NT2/D1 (cell line): ENCODE data around the gene EIF4A3.

Source experiments
- DNase-seq: peaks from one replicate; pipeline ENCODE4 v3.0.0-alpha.2; 2011; ENCODE audit warnings: low read depth, low spot score
- H3K27me3 ChIP-seq: 2 replicates; pipeline ENCODE4 v1.6.0; 2011; ENCODE audit warnings: mild to moderate bottlenecking; ENCODE audit not compliant: insufficient read length, insufficient read depth
- H3K36me3 ChIP-seq: 2 replicates; pipeline ENCODE4 v1.6.1; 2011; ENCODE audit warnings: mild to moderate bottlenecking, low read length, mixed read lengths; ENCODE audit not compliant: insufficient read depth, insufficient read length
- H3K4me1 ChIP-seq: 2 replicates; pipeline ENCODE4 v1.5.1; 2011; ENCODE audit not compliant: insufficient read depth, insufficient read length
- H3K4me3 ChIP-seq: 2 replicates; pipeline ENCODE4 v1.5.1; 2011; ENCODE audit warnings: low read depth; ENCODE audit not compliant: insufficient read length
- H3K9ac ChIP-seq: 2 replicates; pipeline ENCODE4 v1.6.0; 2011; ENCODE audit warnings: low read depth; ENCODE audit not compliant: insufficient read length
- H3K9me3 ChIP-seq: 2 replicates; pipeline ENCODE4 v1.5.1; 2011; ENCODE audit warnings: mild to moderate bottlenecking, low read length; ENCODE audit not compliant: insufficient read depth
- SUZ12 ChIP-seq: IDR thresholded peaks from 2 replicates; pipeline ENCODE4 v1.6.1; 2011; ENCODE audit not compliant: insufficient read length, insufficient read depth; ENCODE audit errors: extremely low read depth
- YY1 ChIP-seq: IDR thresholded peaks from 2 replicates; pipeline ENCODE4 v1.6.1; 2011; ENCODE audit not compliant: insufficient read length, insufficient read depth
- ZNF274 ChIP-seq: IDR thresholded peaks from 2 replicates; pipeline ENCODE4 v1.6.1; 2011; ENCODE audit warnings: mild to moderate bottlenecking, low read depth, low read length

The EIF4A3 gene

DNA sequence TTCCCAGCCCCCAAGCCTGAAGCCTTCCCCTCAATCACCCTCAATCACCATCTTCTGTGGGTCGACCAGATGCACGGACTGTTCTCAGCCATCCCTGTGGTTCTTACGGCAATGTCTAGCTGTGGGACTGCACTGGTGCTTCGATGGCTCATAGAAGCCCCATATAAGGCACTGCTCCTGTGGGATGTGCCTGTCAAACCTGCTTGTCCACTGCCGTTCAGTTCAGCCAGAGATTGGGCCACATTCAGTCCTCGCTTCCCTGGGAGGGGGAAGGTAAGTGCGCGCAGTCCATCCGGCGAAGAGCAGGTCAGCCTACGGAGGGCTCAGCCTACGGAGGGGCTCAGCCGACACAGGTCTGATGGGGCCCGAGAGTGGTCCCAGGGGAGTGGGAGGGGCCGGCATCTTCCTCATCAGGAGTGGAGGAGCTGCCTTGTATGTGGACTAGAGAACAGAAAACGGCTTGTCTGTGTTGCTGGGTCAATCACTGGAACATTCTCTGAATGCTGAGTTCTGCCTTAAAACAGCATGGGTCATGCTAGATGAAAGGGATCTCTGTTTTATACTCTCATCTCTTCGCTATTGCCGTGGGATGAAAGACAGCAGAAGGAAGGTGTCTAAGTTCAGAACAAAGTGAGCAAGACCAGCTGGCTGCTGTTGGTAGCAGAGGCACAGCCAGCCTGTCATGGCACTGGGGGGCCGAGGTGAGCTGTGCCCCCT lies 23.0 kb upstream of the EIF4A3 start, which contains the start of gene CARD14:
Gene CARD14, plus strand, starts transcription at position 247 of the 717 bp plus-strand sequence. CDS start 11,409 bp downstream, outside the sequence.
- H3K36me3 ChIP-seq, result no peaks in the 10 kb centered on the region
- H3K9ac ChIP-seq, result no peak within 1 kb of the TSS
- no peaks in the 10 kb centered on the region for H3K27me3 ChIP-seq
- no peak for DNase-seq
- no peak within 1 kb of the TSS for H3K4me3 ChIP-seq
- TF ChIP-seq YY1, result no peak
- no peak for TF ChIP-seq ZNF274
- TF ChIP-seq SUZ12, result no peak
- H3K9me3 ChIP-seq, result no peaks in the 10 kb centered on the region
- peaks cover 7% of the 10 kb centered on the region for H3K4me1 ChIP-seq

DNA sequence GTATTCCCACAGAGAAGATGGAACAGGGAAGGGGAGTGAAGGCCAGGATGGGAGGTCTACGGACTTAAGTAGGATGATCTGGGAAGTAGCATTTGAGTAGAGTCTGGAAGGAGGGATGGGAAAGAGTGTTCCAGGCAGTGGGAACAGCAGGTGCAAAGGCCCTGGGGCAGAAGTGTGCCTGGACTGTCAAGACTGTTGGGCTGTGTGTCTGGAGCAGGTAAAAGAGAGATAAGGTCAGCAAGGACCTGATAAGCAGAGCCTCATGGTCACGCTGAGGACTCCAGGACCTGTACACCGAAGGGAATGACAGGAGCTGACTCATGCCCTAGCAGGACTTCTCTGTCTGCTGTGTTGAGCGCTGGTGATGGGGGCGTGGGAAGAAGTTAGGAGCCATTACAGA lies 22.2 kb upstream of the EIF4A3 start:
- Histone ChIP-seq H3K4me3 (no peak overlapping the region), H3K9ac (no peak overlapping the region), H3K36me3 (no peaks in the 10 kb centered on the region), H3K27me3 (no peaks in the 10 kb centered on the region), H3K4me1 (peaks cover 3% of the 10 kb centered on the region), H3K9me3 (no peaks in the 10 kb centered on the region)
- TF ChIP-seq ZNF274 (no peak), YY1 (no peak), SUZ12 (no peak)
- DNase-seq, result no peak

DNA sequence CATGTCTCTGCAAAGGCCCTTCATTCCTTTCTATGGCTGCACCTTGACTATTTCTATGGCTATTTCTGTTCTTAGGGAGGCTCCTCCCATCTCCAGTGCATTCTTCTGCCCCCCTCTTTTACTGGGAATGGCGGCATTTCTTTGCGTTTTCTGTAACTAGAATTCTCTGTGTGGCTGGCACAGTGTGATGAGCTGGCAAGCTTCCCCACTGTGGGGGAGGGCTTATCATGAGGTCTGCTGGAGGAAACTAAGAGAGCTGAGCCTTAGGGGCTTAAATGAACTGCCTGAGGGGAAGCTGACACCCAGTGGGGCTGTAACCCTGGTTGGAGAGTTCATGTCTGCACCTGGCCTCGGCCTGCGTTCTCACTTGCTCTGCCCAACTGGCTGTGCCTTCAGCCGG lies 21.4 kb upstream of the EIF4A3 start:
- DNase-seq, result no peak
- Histone ChIP-seq H3K9me3 (no peaks in the 10 kb centered on the region), H3K4me1 (peaks cover 3% of the 10 kb centered on the region), H3K36me3 (no peaks in the 10 kb centered on the region), H3K27me3 (no peaks in the 10 kb centered on the region), H3K9ac (no peak overlapping the region), H3K4me3 (no peak overlapping the region)
- TF ChIP-seq SUZ12 (no peak), ZNF274 (no peak), YY1 (no peak)

DNA sequence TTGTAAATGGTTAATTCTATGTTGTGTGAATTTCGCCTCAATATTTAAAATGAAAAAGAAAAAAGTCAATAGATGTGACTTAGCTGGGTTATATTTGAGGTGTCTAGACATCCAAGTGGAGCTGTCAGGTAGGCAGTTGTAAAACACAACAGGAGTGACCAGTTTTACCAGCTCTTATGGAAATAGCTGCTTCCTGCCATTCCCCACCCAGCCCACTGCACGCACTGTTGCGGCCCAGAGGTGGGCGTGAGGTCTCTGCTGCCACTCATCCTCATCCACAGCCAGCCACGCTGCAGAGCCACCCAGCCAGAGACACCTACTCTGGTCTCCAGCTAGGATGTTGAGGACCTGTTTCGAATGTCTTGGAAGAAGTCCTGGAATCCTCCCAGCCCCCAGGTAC lies 19.5 kb upstream of the EIF4A3 start:
- H3K9ac ChIP-seq, result no peak overlapping the region
- no peak for DNase-seq
- H3K9me3 ChIP-seq, result no peaks in the 10 kb centered on the region
- H3K27me3 ChIP-seq, result no peaks in the 10 kb centered on the region
- H3K4me3 ChIP-seq, result no peak overlapping the region
- H3K36me3 ChIP-seq, result no peaks in the 10 kb centered on the region
- no peak for TF ChIP-seq YY1
- TF ChIP-seq SUZ12, result no peak
- no peak for TF ChIP-seq ZNF274
- H3K4me1 ChIP-seq, result peaks cover 3% of the 10 kb centered on the region

DNA sequence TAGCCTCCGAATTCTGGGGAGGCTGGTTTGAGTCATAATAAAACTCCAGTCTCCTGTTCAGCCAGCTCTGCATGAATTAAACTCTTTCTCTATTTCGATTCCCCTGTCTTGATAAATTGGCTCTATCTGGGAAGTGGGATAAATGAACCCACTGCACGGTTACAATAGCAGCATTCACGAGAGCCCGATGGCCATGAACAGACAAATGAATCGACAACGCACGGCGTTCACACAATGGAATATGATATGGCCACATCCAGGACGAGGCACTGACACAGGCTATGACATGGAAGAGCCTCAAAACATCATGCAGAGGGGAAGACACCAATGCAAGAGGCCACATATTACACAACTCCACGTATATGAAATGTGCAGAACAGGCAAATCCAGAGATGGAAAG lies 17.3 kb upstream of the EIF4A3 start:
- Histone ChIP-seq H3K4me3 (no peak overlapping the region), H3K4me1 (peaks cover 12% of the 10 kb centered on the region), H3K9ac (no peak overlapping the region), H3K27me3 (no peaks in the 10 kb centered on the region), H3K36me3 (no peaks in the 10 kb centered on the region), H3K9me3 (no peaks in the 10 kb centered on the region)
- no peak for DNase-seq
- TF ChIP-seq ZNF274 (no peak), YY1 (no peak), SUZ12 (no peak)

DNA sequence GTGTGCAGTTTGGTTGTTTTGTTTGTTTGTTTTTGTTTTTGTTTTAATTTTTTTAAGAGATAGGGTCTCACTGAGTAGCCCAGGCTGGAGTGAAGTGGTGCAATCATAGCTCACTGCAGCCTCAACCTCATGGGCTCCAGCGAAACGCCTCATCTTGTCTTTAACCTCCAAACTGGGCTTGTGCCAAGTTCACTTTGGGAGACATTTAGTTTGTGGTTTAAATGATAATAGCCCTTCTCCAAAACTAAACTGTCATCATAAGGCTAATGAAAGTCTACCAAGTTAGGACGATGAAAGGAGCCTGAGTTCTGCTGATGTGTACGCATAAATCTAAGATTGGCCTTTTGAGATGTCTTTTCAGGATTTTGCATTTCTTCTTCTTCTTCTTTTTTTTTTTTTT lies 16.4 kb upstream of the EIF4A3 start:
- H3K9me3 ChIP-seq, result no peaks in the 10 kb centered on the region
- no peak overlapping the region for H3K9ac ChIP-seq
- TF ChIP-seq SUZ12 (no peak), ZNF274 (no peak), YY1 (no peak)
- H3K4me3 ChIP-seq, result no peak overlapping the region
- DNase-seq, result no peak
- peaks cover 9% of the 10 kb centered on the region for H3K4me1 ChIP-seq
- H3K27me3 ChIP-seq, result no peaks in the 10 kb centered on the region
- H3K36me3 ChIP-seq, result no peaks in the 10 kb centered on the region

DNA sequence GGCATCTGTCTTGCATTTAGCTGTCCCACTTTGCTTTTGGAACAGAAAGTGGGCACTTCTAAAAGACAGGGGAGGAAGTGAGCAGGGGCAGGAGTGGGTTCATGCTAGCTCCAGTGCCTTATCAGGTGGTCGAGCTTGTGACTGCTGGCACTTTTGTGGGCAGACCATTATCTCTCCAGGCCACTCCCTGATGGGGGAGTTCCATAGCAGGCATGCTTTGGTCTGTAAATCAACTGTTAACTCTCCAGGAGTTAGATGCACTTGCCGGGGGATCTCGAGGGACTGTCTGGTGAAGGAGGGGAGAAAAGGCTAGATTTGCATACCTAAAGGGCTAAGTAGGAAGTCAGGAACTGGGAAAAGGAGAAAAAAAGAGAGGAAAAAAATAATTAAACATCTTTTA lies 13.6 kb upstream of the EIF4A3 start:
- DNase-seq, result no peak
- H3K9ac ChIP-seq, result peak overlapping the region; percentile 64
- no peaks in the 10 kb centered on the region for H3K36me3 ChIP-seq
- H3K4me3 ChIP-seq, result no peak overlapping the region
- H3K27me3 ChIP-seq, result no peaks in the 10 kb centered on the region
- peaks cover 28% of the 10 kb centered on the region for H3K9me3 ChIP-seq
- no peak for TF ChIP-seq ZNF274
- no peak for TF ChIP-seq YY1
- TF ChIP-seq SUZ12, result no peak
- H3K4me1 ChIP-seq, result peaks cover 8% of the 10 kb centered on the region
